MCF 10A (cell line): ENCODE results near the gene EIF5B. TPM values are rescaled to one million over a fixed set of nuclear protein-coding genes. Genes with fewer than 3 reads are reported as not detected.

Source experiments
- BruUV-seq: library from RNA; stranded (reverse); fragments of 400-500 nt; replicated peaks from 2 replicates; lab custom pipeline; 2021; lab: Mats Ljungman, UMichigan
- CTCF ChIA-PET: fragments of 300-600 bp; sonication (Branson Sonifier 250); formaldehyde crosslinking; extraction: SDS; loops from one replicate; lab custom pipeline; 2021; ENCODE audit warnings: antibody characterized with exemption, inconsistent platforms; lab: Yijun Ruan, JAX
- POLR2A ChIA-PET: fragments of 300-600, 350-650 bp; sonication (Branson Sonifier 250); formaldehyde crosslinking; extraction: SDS; loops from one replicate; lab custom pipeline; 2020; ENCODE audit warnings: antibody characterized with exemption, inconsistent platforms; lab: Yijun Ruan, JAX
- DNase-seq: peaks from one replicate; pipeline ENCODE4 v3.0.0-alpha.2; 2018; ENCODE audit not compliant: unreplicated experiment
- H3K27ac Mint-ChIP-seq: one replicate; pipeline ENCODE4 v1.8.0; 2022; ENCODE audit warnings: mild to moderate bottlenecking, low read depth, mixed read lengths; ENCODE audit not compliant: unreplicated experiment
- H3K27me3 Mint-ChIP-seq: one replicate; pipeline ENCODE4 v1.8.0; 2022; ENCODE audit warnings: mixed read lengths; ENCODE audit not compliant: insufficient read depth, unreplicated experiment
- H3K36me3 Mint-ChIP-seq: one replicate; pipeline ENCODE4 v1.8.0; 2022; ENCODE audit warnings: mild to moderate bottlenecking, moderate library complexity, mixed read lengths; ENCODE audit not compliant: insufficient read depth, unreplicated experiment
- H3K4me1 Mint-ChIP-seq: one replicate; pipeline ENCODE4 v1.8.0; 2022; ENCODE audit warnings: mixed read lengths; ENCODE audit not compliant: insufficient read depth, unreplicated experiment
- H3K4me3 Mint-ChIP-seq: one replicate; pipeline ENCODE4 v1.8.0; 2022; ENCODE audit warnings: mild to moderate bottlenecking, moderate library complexity, mixed read lengths; ENCODE audit not compliant: unreplicated experiment
- H3K9me3 Mint-ChIP-seq: one replicate; pipeline ENCODE4 v1.8.0; 2022; ENCODE audit warnings: mixed read lengths; ENCODE audit not compliant: unreplicated experiment
- CTCF ChIP-seq: fragments of 200-600 bp; IDR thresholded peaks from one replicate; pipeline ENCODE4 v1.8.0; 2022; ENCODE audit warnings: antibody characterized with exemption, mild to moderate bottlenecking; ENCODE audit not compliant: unreplicated experiment
- intact Hi-C: fragments of 100-400 bp; cut with micrococcal nuclease; formaldehyde crosslinking; loops from 2 replicates; pipeline ENCODE4 v1.14.1; 2022
- total RNA-seq: library from RNA; stranded (reverse); gene quantifications from 2 replicates; pipeline ENCODE4 v1.2.3, GENCODE V29; 2022

Gene EIF5B
- total RNA-seq, 1 experiment from 2014 or later = 55.5 TPM

GRCh38 chr2:99399063-99399462 lies 61.9 kb downstream of the EIF5B start:
- no TSS peak for BruUV-seq

GRCh38 chr2:99399795-99400194 lies 62.6 kb downstream of the EIF5B start:
- Mint-ChIP-seq H3K36me3 (peaks cover 100% of the 10 kb centered on the region), H3K9me3 (no peaks in the 10 kb centered on the region), H3K27ac (peak overlapping the region; percentile 5), H3K27me3 (no peaks in the 10 kb centered on the region), H3K4me1 (peaks cover 6% of the 10 kb centered on the region), H3K4me3 (no peak overlapping the region)
- CTCF ChIA-PET = no interaction called here
- no peak for TF ChIP-seq CTCF
- POLR2A ChIA-PET = interaction anchor here (0.8 to 1.2 kb wide), 5 partner anchors 15 to 104 kb away, joined by 3 to 4 read pairs (median 3); no protein-coding TSS in a partner anchor
- intact Hi-C loops = no loop called here
- no peak for DNase-seq
- no TSS peak for BruUV-seq

More at GRCh38 chr2:99399063-99399462, 61.9 kb downstream of the EIF5B start:
- Mint-ChIP-seq H3K27ac (peak overlapping the region; percentile 83), H3K36me3 (peaks cover 100% of the 10 kb centered on the region), H3K4me3 (no peak overlapping the region), H3K4me1 (peaks cover 6% of the 10 kb centered on the region), H3K27me3 (no peaks in the 10 kb centered on the region), H3K9me3 (no peaks in the 10 kb centered on the region)
- DNase-seq = no peak
- TF ChIP-seq CTCF = no peak
- CTCF ChIA-PET = interaction anchor here (0.7 kb wide), 1 partner anchor 27 kb away, joined by 3 read pairs; no protein-coding TSS in a partner anchor
- intact Hi-C loops = no loop called here
- POLR2A ChIA-PET = interaction anchor here (1.0 to 1.2 kb wide), 2 partner anchors 16 to 105 kb away, joined by 3 read pairs; no protein-coding TSS in a partner anchor

GRCh38 chr2:99401841-99402240 lies 64.7 kb downstream of the EIF5B start:
- Mint-ChIP-seq H3K4me1 (peaks cover 6% of the 10 kb centered on the region), H3K27me3 (no peaks in the 10 kb centered on the region), H3K4me3 (no peak overlapping the region), H3K27ac (no peak overlapping the region), H3K36me3 (peaks cover 99% of the 10 kb centered on the region), H3K9me3 (no peaks in the 10 kb centered on the region)
- TF ChIP-seq CTCF = no peak
- ChIA-PET CTCF (no interaction called here), POLR2A (no interaction called here)
- BruUV-seq = no TSS peak
- intact Hi-C loops = no loop called here
- DNase-seq = no peak

GRCh38 chr2:99403084-99403483 lies 65.9 kb downstream of the EIF5B start:
- no peak for TF ChIP-seq CTCF
- Mint-ChIP-seq H3K36me3 (peaks cover 96% of the 10 kb centered on the region), H3K27ac (peak overlapping the region; percentile 67), H3K4me1 (peaks cover 4% of the 10 kb centered on the region), H3K9me3 (no peaks in the 10 kb centered on the region), H3K27me3 (no peaks in the 10 kb centered on the region), H3K4me3 (no peak overlapping the region)
- BruUV-seq = no TSS peak
- intact Hi-C loops = no loop called here
- POLR2A ChIA-PET = interaction anchor here (0.8 to 1.4 kb wide), 2 partner anchors 31 to 71 kb away, joined by 3 read pairs; no protein-coding TSS in a partner anchor
- CTCF ChIA-PET = interaction anchor here (0.6 to 1.5 kb wide), 2 partner anchors 9 to 38 kb away, joined by 3 to 4 read pairs; no protein-coding TSS in a partner anchor
- no peak for DNase-seq
